ENCODE results near the gene ABCC4.

- TF ChIP-seq CTCF (conservative IDR thresholded peaks at IDR 0.05; ENCODE audit: low read depth, low read length) (no peak), EZH2 (IDR thresholded peaks at IDR 0.05; ENCODE audit: borderline replicate concordance, low read depth, low read length, poor library complexity, severe bottlenecking) (no peak)
These were observed 145.7 kb downstream of the ABCC4 start for GRCh38 chr13:95155504-95155903.

All from A673 (cell line).